IPS DF 6.9 (cell line): Measurements from ENCODE around the gene ETFRF1.

ENCODE experiments used
- DNase-seq: peaks from one replicate; pipeline ENCODE4 v3.0.0-alpha.2; 2013; ENCODE audit warnings: low read depth, low spot score
- H3K27ac ChIP-seq: one replicate; pipeline ENCODE4 v1.5.1; 2013; ENCODE audit warnings: low read length, control low read depth
- H3K27me3 ChIP-seq: 2 replicates; pipeline ENCODE4 v1.6.1; 2013; ENCODE audit warnings: mild to moderate bottlenecking, low read length; ENCODE audit not compliant: control insufficient read depth, insufficient read depth
- H3K36me3 ChIP-seq: 2 replicates; pipeline ENCODE4 v1.6.1; 2013; ENCODE audit warnings: low read length; ENCODE audit not compliant: control insufficient read depth, insufficient read depth
- H3K4me1 ChIP-seq: 2 replicates; pipeline ENCODE4 v1.6.1; 2013; ENCODE audit warnings: low read length; ENCODE audit not compliant: control insufficient read depth, insufficient read depth
- H3K4me3 ChIP-seq: 2 replicates; pipeline ENCODE4 v1.5.1; 2013; ENCODE audit warnings: mild to moderate bottlenecking, low read length
- H3K9me3 ChIP-seq: 2 replicates; pipeline ENCODE4 v1.6.1; 2013; ENCODE audit warnings: low read length, inconsistent platforms; ENCODE audit not compliant: control insufficient read depth, insufficient read depth
- WGBS: extraction: QIAGEN DNeasy Blood & Tissue Kit; methylation state at CpG from one replicate; pipeline ENCODE4 v1.1.7; 2013; ENCODE audit warnings: mixed read lengths, missing lambda C conversion rate; ENCODE audit not compliant: insufficient read length, insufficient coverage; 5-methylcytosine and 5-hydroxymethylcytosine counted together

Gene ETFRF1

DNA sequence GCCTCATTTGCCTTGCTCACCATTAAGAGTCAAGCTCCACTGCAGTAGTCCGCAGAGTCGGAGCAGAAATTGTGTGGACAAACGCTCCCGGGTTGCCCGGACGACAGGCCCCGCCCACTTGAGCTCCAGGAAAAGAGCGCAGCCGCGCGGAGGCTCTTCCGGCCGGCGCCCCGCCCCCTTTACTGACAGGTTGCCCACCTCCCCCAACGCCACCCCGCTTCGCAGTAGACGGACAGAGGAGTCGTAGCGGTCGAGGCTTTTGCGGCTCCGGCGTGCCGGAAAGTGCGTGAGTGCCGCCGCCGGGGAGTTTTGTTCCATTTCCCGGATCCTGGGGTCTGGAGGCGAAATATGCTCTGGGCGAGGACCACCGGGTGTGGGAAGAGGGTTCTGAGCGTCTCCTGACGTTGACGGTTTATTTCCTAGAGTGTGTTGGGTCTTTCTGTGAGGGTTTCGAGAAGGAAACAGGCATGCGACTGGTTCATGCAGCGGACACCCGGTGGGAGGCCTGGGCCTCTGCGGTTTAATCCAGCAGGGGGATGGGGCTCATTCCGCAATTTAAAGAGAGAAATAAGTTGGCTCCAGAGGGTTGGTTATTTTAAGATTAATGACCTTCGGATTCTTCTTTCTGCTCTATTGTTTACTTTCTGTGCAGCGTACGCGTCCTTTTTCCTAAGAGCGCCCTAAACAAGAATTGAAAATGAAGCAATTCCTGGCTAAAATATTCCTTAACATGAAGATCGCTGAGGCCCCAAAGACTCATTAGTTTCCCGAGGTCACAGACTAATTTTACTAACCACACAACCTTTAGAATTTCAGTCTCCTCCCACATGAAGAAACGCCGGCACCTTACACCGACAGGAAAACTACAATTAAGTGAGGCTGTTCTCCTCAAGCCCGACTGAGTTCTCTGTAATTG, at the start of gene ETFRF1, which contains the start of gene DNAI7:
Gene ETFRF1 (plus strand): TSS at position 182 of the 916 bp plus-strand sequence. CDS start 8,720 bp downstream, outside the sequence.
Gene DNAI7 (minus strand): TSS at position 105 of the 916 bp plus-strand sequence. CDS start 82 bp downstream, at position 23.
- no CpG with 5 or more reads among the region's 54 CpGs for WGBS
- Histone ChIP-seq H3K4me3 (peak within 1 kb of the TSS; percentile 69; the same call in 1 of the 2 replicates), H3K36me3 (no peaks in the 10 kb centered on the region), H3K27ac (no peak within 1 kb of the TSS), H3K9me3 (no peaks in the 10 kb centered on the region), H3K27me3 (no peaks in the 10 kb centered on the region), H3K4me1 (no peaks in the 10 kb centered on the region)
- DNase-seq, result peak; percentile 90

DNA sequence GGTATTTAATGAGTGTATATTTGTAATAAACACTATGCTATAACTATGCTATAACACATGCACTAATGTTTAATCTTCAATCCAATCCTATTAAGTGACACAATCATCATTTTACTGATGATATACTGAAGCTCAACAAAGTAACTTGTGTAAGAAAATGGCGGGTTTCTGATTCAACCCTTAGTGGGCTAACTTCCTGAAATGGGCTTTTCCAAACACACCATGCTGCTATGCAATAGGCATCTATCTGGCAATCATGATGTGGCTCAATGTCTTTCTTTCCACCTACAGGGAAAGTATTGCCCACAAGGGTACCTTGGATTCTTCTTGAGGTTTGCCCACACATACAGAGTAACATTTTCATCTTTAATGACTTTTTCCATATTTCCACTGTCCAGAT, 48.4 kb upstream of the ETFRF1 start:
- DNase-seq, result no peak

DNA sequence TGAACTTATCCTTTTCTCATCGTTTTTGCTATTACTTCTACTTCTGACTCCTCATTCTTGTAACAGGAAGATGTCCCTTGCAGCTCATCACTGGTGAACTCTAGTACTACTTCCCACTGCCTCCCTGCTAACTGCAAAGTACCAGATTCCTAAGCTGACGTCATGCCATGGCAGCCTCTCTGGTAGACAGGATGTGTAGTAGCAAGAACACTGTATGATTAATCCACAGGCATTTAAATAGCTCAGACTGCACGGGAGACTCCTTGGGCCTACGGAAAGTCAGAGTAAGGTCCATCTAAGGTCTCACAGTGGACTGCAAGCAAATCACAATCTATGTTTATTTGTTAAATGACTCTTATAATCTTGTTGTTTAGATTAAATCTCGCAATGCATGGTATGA, 43.6 kb upstream of the ETFRF1 start:
- Histone ChIP-seq H3K4me1 (peaks cover 2% of the 10 kb centered on the region; the same call in 1 of the 2 replicates), H3K4me3 (no peak overlapping the region), H3K27ac (no peak overlapping the region), H3K9me3 (no peaks in the 10 kb centered on the region), H3K27me3 (no peaks in the 10 kb centered on the region), H3K36me3 (no peaks in the 10 kb centered on the region)
- no CpG with 5 or more reads among the region's 5 CpGs for WGBS
- no peak for DNase-seq

More for the DNA sequence above, 48.4 kb upstream of the ETFRF1 start:
- H3K36me3 ChIP-seq, result no peaks in the 10 kb centered on the region
- H3K27ac ChIP-seq, result no peak overlapping the region
- H3K4me3 ChIP-seq, result no peak overlapping the region
- no CpG with 5 or more reads among the region's 1 CpG for WGBS
- no peaks in the 10 kb centered on the region for H3K27me3 ChIP-seq
- H3K9me3 ChIP-seq, result no peaks in the 10 kb centered on the region
- H3K4me1 ChIP-seq, result no peaks in the 10 kb centered on the region

DNA sequence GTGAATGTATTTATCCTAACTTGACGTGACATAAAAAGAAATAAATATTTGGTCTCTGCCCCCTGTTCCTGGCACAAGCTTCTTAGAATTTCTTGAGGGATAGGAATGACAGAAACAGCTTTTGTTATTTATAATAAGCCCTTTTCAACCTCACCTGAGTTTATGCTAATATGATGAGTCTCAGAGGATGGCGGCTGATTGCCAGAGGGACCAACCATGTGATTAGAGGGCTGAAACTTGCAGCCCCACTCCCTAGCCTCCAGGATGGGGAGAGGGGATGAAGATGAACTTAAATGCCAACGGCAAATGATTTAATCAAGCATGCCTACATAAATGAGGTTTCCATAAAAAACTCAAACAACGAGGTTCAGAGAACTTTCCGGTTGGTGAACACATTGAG, 43.0 kb upstream of the ETFRF1 start:
- no CpG with 5 or more reads among the region's 5 CpGs for WGBS
- no peak for DNase-seq
- H3K9me3 ChIP-seq, result no peaks in the 10 kb centered on the region
- H3K27me3 ChIP-seq, result no peaks in the 10 kb centered on the region
- H3K4me3 ChIP-seq, result no peak overlapping the region
- no peaks in the 10 kb centered on the region for H3K36me3 ChIP-seq
- H3K4me1 ChIP-seq, result peaks cover 2% of the 10 kb centered on the region; the same call in 1 of the 2 replicates
- H3K27ac ChIP-seq, result no peak overlapping the region

DNA sequence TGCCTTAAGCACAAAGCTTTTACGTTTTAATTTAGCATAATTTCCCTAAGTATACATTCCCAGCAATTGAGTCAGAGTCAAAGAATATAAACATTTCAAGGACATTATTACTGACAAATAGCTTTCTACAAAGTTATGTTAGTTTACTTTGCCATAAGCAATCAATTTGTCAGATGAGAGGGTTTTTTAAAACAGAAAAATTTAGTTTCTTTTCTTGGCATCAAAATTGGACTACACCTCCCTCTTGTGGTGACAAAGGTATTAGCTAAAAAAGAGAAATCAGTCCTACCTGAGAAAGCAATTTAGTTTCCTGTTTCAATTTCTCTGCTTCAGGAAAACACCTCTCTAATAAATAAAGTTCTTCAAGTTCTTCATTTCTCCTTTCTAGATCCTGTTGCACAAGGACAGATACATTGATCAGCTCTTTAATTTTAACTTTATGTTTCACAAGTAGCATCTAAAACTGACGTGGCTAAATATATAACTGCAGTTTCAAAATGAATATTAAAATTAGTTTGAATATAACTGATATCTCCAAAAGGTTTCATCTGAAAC, 39.9 kb upstream of the ETFRF1 start:
- no peak for DNase-seq
- Histone ChIP-seq H3K4me3 (no peak overlapping the region), H3K27ac (no peak overlapping the region), H3K27me3 (no peaks in the 10 kb centered on the region), H3K4me1 (peaks cover 2% of the 10 kb centered on the region; the same call in 1 of the 2 replicates), H3K36me3 (no peaks in the 10 kb centered on the region), H3K9me3 (no peaks in the 10 kb centered on the region)
- WGBS, result no CpG with 5 or more reads among the region's 2 CpGs

- no peak for DNase-seq
- no CpG with 5 or more reads among the region's 4 CpGs for WGBS
- no peak overlapping the region for H3K4me3 ChIP-seq
- no peaks in the 10 kb centered on the region for H3K9me3 ChIP-seq
- H3K4me1 ChIP-seq, result peaks cover 2% of the 10 kb centered on the region; the same call in 1 of the 2 replicates
- H3K27me3 ChIP-seq, result no peaks in the 10 kb centered on the region
- no peak overlapping the region for H3K27ac ChIP-seq
- no peaks in the 10 kb centered on the region for H3K36me3 ChIP-seq
Observed at GRCh38 chr12:25156061-25156460, 39.0 kb upstream of the ETFRF1 start.

DNA sequence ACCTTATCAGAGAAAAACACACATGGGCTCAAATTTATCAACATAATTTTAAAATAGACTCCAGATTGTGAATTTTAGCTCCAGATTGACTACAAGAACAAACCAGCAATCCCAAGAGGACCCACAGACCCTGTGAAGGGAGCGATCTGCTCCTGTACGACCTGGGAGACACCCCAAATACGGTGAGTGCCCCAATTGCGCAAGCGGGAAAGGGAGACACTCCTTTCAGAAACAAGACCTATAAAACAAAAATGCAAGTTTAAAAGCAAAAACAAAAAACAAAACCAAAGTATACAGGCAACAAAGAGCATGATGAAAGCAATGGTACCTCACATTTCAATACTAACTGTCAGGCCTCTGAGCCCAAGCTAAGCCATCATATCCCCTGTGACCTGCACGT, 32.2 kb upstream of the ETFRF1 start:
- Histone ChIP-seq H3K36me3 (no peaks in the 10 kb centered on the region), H3K4me3 (no peak overlapping the region), H3K9me3 (no peaks in the 10 kb centered on the region), H3K4me1 (no peaks in the 10 kb centered on the region), H3K27ac (no peak overlapping the region), H3K27me3 (no peaks in the 10 kb centered on the region)
- no peak for DNase-seq
- no CpG with 5 or more reads among the region's 6 CpGs for WGBS

- H3K9me3 ChIP-seq, result no peaks in the 10 kb centered on the region
- H3K27ac ChIP-seq, result no peak overlapping the region
- no peak overlapping the region for H3K4me3 ChIP-seq
- no CpG with 5 or more reads among the region's 3 CpGs for WGBS
- DNase-seq, result no peak
- H3K4me1 ChIP-seq, result no peaks in the 10 kb centered on the region
- no peaks in the 10 kb centered on the region for H3K36me3 ChIP-seq
- no peaks in the 10 kb centered on the region for H3K27me3 ChIP-seq
Observed at GRCh38 chr12:25182765-25183164, 12.3 kb upstream of the ETFRF1 start.

DNA sequence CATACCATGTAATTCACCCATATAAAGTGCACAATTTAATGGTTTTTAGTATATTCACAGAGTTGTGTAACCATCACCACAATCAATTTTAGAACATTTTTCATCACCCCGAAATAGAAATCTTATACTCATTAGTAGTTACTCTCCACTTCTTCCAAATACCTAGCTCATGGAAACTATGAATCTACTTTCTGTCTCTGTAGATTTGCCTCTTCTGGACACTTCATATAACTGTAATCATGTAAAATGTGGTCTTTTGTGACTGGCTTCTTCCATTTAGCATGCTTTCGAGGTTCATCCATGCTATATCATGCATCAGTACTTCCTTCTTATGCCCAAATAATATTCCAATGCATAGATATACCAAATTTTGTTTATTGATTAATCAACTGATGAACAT, 10.9 kb upstream of the ETFRF1 start:
- no CpG with 5 or more reads among the region's 2 CpGs for WGBS
- no peaks in the 10 kb centered on the region for H3K9me3 ChIP-seq
- no peaks in the 10 kb centered on the region for H3K36me3 ChIP-seq
- H3K27ac ChIP-seq, result no peak overlapping the region
- H3K4me1 ChIP-seq, result no peaks in the 10 kb centered on the region
- DNase-seq, result no peak
- no peak overlapping the region for H3K4me3 ChIP-seq
- H3K27me3 ChIP-seq, result no peaks in the 10 kb centered on the region

DNA sequence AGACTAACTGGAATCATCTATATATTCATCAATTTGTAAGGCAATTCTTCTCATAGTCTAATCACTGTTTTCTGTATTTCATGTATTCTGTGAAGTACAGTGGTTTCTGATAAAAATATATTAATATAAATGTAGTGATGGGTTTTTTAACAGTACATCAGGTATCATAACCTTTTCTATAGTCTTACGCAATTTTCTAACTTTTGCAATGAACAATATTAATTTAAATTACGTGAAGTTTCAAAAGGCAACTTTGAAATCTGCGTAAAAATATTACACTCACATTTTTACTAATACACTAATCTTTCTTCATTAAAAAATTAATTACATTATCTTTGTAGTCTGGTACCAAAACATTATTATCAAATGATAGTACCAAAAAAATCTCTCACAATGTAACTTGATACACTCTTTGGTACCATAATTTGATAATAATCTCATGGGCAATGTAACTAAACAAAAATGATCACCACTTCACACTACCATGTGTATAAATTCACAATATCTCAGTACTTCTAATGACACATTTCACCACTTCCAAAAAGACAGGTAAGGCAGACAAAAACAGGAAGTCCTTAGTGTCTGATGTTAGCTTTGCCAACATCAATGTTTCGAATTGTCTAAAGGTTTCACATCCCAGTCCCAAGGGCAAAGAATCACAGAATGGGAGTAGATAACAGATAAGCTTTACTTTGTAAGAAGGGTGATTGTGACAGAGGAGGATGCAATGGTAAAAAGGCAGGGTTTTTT, 8.8 kb upstream of the ETFRF1 start:
- no peak for DNase-seq
- Histone ChIP-seq H3K4me3 (no peak overlapping the region), H3K36me3 (no peaks in the 10 kb centered on the region), H3K27me3 (no peaks in the 10 kb centered on the region), H3K9me3 (no peaks in the 10 kb centered on the region), H3K4me1 (no peaks in the 10 kb centered on the region), H3K27ac (no peak overlapping the region)
- WGBS, result 100% methylated on average over 1 of the region's 4 CpGs
